GM18861 (cell line): ENCODE data around the gene GRM2.

ENCODE experiments used
- ATAC-seq: cut with Tn5 transposase; IDR thresholded peaks from one replicate; pipeline ENCODE4 v1.9.1; 2021; ENCODE audit not compliant: unreplicated experiment

Gene GRM2

DNA sequence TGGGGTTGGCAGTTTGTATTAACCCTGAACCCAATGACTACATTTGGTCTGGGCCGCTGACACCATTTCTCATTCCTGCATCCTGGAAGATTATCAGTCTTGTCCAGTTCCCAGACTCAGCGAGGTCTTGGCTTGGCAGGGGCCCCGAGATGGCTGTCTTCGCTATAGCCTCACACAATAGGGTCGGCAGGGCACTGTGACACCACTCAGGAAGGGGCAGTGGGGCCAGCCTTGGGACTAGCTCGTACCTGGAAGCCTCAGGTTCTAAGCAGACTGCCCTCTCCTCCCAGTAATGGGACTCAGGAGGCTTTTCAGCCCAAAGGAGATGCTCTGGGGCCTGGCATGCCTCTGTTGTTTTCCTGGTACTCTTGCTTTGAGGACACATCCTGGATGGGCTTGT is 26.7 kb upstream of the GRM2 start:
- ATAC-seq, result no peak

GRCh38 chr3:51680663-51681230 is 26.1 kb upstream of the GRM2 start:
- ATAC-seq, result no peak

DNA sequence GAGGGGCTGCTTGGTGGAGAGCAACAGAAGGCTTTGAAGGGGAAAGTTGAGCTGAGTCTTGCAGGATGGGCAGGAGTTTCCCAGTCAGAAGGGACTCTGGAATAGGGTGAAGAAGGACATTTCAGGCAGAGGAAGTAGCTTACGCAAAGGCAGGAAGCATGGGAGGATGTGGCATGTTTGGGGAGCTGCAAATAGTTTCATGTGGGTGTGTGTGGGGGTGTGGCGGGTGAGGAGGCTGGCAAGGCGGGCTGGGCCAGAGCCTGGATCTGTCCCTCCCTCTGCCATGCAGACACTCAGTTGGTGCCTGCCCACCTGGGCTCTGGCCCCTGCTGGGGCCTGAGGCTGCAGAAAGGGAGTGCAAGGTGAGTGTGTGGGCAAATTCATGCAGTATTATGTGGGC is 25.4 kb upstream of the GRM2 start:
- ATAC-seq, result no peak

DNA sequence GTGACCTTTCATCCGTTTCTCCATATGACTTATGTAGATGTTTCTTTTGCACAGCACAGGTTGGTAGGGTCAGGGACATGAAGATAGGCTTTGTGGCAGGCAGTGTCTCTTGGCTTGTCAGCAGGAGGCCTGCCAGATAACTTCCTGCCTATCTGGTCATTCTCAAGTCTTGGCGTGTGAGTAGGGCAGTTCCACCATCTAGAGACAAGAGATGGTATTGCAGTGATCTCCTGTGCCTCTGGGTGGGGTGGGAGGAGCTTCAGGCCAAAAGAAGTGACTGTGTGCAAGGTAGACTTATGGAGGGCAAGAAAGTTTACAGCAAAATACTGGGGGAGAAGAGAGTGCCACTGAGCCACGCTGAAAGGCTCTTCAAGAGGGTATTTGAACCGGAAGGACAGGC is 24.8 kb upstream of the GRM2 start:
- peak; percentile 77 for ATAC-seq

DNA sequence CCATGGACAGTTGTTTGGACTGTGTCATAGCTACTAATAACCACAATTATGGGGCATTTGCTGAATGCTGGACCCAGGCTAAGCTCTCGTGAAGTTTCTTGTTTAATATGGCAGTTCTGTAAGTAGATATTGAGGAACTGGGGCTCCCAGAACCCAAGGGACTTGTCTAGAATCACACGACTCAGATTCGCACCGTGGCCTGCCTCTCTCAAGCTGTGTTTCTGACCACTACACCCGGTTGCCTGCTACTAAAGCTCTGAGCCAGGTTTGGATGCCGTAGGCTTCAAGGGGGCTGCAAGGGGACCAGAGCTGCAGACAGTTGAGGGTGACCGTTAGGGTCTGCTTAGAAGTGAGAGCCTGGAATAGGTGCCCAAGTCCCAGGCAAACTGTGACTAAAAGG is 24.3 kb upstream of the GRM2 start:
- no peak for ATAC-seq

GRCh38 chr3:51683566-51683965 is 23.3 kb upstream of the GRM2 start:
- ATAC-seq, result no peak

GRCh38 chr3:51684971-51685751 is 21.7 kb upstream of the GRM2 start:
- no peak for ATAC-seq

DNA sequence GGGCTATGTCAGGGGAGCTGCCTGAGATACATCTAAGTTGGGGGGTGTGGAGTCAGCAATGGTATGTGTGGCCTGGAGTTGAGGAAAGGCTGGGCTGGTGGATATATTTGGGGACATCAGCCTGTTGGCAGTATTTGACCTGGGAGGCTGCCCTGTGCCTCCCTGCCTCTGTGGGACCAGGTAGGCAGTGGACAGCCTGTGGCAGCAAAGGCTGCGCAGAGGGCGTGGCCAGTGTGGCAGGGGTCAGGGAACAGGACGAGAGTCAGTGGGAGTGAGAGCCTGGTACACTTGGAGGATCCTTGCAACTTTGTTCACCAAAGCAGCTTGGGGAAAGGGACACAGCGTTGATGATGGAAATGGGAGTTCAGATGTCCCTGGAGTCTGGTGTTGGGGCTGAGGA is 20.8 kb upstream of the GRM2 start:
- no peak for ATAC-seq

GRCh38 chr3:51686512-51687215 is 20.2 kb upstream of the GRM2 start:
- ATAC-seq, result no peak

- no peak for ATAC-seq
Measured at GRCh38 chr3:51687431-51688205, 19.2 kb upstream of the GRM2 start.

DNA sequence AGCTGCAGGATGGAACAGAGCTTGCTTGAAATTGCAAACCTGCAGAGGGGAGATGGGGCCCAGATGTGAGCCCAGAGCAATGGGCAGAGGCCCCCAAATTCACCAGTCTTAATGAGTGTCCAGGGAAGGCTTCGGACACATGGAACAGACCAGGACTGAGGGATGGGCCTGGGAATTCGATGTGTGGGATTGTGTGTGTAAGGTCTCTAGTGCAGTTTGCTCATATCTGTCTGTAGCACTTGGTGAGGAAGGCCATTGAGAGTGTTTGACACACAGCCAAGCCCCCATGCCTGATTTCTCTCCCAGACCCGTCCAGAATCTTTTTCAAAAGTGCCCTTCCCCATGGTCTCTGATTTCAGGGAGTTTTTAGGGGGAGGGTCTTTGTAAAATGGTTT is 18.7 kb upstream of the GRM2 start:
- ATAC-seq, result no peak

GRCh38 chr3:51691021-51691420 is 15.8 kb upstream of the GRM2 start:
- ATAC-seq, result no peak

GRCh38 chr3:51691949-51692348 is 14.9 kb upstream of the GRM2 start:
- ATAC-seq, result no peak

DNA sequence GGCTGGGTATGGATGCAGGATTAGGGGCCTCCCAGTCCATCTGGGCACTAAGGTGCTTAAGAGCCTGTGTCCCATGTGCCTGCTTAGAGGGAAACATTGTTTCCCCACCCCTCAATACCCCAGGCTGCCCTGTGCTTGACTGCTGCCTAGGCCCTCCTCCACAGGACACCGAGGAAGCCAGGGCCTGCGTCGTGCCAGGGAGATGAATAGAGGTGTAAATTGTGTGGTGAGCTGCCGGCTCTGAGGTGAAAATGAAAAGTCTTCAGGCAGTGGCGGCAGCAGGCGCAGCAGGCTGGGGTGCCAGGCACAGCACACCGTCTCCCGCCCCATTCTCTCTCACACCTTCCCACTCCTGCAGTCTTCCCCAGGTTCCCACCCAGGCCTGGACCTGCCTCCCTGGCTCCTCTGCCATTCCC is 13.9 kb upstream of the GRM2 start:
- no peak for ATAC-seq

DNA sequence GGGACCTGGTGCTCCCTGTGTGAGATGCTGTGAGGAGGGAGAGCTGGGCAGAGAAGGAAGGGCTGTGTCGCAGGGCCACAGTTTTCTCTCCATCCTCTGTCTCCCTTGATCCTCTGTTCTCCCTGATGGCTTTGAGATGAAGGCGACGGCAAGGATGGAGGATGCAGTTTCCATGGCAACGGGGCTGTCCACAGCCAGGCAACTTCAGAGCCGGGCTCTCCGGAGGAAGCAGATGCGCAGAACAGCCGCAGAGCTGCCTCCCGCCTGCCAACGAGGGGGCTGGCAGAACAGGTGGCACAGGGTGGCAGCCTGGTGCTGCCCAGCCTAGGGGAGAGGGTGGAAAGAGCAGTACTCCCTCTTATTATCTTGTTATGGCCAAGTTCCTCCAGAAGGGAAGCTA is 9.9 kb upstream of the GRM2 start:
- ATAC-seq, result no peak

DNA sequence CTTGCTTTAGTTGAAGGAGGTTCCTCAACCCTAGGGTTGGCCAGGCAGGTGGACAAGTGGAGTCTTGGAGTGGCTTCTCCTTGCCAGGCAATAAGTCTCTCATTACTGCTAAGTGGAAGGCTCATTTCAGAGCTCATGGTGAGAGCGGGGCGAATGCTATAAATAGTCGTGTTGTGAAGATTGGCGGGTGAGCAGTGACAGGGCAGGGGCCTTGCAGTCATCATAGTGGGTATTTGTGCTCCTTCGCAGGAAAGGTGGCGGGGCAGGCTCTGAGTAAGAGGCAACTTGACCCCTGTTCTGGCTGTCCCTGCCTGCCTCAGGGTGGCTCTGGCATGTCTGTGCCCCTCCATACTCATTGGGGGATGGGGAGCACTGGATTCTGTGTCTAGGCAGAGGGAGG is 8.7 kb upstream of the GRM2 start:
- ATAC-seq, result no peak

DNA sequence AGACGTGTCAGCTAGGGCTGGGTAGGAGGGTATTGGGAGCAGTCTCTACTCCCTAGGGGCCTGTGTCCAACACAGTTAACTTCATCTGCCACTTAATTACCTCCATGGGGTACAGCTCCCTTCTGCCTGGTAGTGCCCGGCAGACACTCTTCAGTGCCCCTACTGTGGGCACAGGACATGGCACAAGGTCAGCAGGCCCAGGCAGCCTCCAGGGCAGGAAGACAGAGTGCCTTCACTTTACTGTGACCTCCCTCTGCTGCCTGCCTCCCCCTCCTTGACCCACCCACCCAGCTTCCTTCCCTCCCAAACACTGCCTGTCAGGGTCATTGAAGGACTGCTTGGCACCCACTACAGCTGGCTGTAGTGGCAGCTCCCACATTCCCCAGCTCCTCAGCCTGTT is 6.5 kb upstream of the GRM2 start:
- no peak for ATAC-seq

GRCh38 chr3:51702156-51702555 is 4.7 kb upstream of the GRM2 start:
- ATAC-seq, result no peak

DNA sequence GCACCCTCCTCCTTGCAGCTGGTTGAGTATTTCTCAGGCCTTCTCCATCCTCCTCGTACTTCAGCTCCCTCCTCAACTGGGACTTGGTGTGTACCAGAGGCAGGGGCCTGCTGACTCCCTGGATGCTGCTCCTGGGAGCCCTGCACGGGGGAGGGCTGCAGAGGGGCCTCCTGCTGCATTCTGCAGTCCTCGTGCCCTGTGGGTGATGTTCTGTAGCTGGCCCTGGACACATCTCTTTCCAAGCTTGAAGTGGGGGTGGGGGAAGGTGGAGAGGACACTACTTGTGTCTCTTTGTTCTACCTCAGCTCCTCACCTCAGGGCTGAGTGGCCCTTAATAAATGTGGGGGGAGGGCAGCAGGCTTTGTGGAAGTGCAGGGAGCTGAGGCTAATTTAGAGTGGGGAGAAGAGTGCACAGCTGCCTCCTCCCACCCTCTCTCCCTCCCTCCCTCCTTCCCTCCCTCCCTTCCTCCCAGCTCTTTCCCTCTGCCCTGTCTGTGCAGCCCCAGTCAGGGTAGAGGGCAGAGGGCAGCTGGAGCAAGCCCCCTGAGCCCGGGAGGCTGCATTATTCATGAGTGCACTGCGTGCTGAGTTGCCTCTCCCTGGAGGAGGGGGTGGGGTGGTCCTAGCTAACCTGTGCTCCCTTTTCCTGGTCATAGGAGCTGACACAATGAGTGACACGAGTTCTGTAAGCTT is 3.7 kb upstream of the GRM2 start:
- no peak for ATAC-seq

GRCh38 chr3:51703761-51704510 is 2.9 kb upstream of the GRM2 start:
- no peak for ATAC-seq
